Hindlimb muscle (tissue), 1 donor: ENCODE measurements around the gene TPSD1. TPM values are rescaled to one million over a fixed set of nuclear protein-coding genes. Genes with fewer than 3 reads are reported as not detected.

Source experiments
- DNase-seq: peaks from one replicate; pipeline ENCODE4 v3.0.0-alpha.2; 2013
- polyA plus RNA-seq: library from polyadenylated mRNA; unstranded; fragments of 120-200 nt; gene quantifications from one replicate; pipeline ENCODE4 v1.2.1, GENCODE V29; 2013; ENCODE audit not compliant: insufficient read length

TPSD1 gene
- polyA plus RNA-seq, 1 donor = not detected

DNA sequence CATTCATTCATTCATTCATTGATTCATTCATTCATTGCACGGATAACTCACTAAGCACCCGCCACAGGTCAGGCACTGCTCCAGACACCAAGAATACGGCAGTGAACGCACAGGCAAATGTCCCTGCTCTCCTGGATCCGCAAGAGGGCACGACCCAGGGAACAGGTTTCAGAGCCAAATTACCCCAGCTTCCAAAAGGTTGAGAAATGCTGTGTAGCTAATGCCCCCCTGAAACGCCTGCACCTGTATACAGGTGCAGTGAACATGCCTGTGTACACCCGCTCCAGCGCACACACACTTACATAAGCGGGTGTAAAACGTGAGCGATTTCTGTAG lies 44.0 kb downstream of the TPSD1 start:
- DNase-seq = no peak

DNA sequence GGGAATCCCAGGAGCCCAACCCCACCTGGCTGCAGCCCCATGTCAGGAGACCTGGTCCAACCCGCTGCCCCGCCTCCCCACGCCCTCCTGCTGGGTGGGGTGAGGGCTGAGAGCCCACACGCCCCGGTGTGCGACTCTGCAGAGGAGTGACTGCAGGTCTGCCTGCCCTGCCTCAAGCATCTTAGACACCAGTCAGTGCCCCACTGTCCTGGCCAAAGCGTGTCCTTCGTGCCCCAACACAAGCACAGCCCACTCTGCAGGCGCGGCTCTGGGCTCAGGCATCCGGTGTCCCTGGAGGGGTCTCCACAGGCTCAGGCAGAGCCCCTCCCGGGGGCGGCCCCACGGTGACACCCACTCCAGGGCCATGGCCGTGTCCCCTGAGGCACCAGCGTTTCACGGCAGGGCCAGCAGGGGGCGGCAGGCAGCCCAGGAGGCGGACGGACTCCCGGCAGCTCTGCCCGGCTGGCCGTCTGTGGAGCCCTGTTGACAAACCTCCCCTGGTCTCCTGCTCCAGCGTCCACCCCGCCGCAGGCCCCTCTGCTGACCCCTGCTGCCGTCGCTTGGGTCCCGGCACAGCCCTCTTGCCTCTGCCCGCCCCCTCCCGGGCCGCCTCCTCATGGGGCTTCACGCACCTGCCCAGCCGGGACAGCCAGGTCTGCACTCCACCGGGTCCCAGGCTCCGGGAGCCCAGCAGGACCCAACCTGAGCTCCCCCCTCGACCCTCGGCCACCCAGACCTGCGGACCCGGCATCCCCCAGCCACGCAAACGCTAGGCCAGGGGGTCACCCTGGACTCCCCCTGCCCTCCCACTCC lies 45.0 kb downstream of the TPSD1 start:
- DNase-seq = no peak

DNA sequence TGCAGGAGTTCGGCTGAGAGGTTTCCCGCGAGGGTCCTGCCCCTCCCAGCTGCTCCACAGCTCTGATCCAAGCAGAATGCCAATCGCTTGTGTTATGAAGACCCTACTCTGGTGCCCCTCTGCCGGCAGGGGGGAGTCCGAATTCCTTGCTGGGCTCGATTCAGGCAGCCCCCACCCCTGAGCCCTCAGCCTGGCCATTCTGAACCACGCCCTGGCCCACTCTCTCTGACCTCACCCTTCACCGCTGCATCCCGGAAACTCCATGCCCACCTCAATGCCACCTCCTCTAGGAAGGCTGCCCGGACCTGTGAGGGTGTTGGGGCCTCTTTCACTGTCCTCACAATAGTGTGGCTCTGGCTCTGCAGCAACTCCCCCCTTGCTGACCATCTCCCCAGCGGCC lies 45.7 kb downstream of the TPSD1 start:
- DNase-seq = no peak

DNA sequence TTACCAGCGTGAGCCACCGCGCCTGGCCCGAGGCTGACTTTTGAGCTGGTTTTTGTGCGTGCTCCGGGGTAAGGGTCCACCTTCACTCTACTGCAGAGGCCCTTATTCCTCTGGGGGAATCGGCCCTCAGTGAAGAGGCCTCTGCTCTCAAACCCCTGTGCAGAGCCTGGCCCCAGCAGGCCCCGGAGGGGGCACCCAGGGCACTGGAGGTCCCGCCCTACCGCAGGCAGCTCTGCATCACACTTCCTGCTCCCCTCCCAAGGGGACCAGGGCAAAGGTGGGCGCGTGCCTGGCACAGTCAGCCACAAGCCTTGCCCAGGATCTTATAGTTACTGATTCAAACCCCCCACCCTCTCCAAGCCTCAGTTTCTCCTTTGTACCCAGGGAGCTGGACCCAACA lies 50.0 kb downstream of the TPSD1 start:
- DNase-seq = no peak

DNA sequence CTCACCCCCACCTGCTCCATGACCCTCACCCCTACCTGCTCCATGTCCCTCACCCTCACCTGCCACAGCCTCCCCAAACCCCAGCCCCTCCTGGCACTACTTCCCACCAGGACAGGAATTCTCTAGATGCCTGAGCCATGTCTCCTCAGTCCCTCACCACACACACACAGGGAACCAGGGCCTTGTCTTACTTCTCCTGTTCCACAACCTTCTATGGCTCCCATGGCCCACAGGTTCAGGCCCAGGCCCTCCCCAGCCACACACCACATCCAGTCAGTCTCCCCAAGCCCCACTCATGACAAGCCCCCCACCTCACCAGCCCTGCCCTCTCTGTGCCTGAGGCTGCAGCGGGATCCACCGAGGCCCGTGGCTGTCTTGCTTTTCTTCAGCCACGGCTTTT lies 50.5 kb downstream of the TPSD1 start:
- no peak for DNase-seq

DNA sequence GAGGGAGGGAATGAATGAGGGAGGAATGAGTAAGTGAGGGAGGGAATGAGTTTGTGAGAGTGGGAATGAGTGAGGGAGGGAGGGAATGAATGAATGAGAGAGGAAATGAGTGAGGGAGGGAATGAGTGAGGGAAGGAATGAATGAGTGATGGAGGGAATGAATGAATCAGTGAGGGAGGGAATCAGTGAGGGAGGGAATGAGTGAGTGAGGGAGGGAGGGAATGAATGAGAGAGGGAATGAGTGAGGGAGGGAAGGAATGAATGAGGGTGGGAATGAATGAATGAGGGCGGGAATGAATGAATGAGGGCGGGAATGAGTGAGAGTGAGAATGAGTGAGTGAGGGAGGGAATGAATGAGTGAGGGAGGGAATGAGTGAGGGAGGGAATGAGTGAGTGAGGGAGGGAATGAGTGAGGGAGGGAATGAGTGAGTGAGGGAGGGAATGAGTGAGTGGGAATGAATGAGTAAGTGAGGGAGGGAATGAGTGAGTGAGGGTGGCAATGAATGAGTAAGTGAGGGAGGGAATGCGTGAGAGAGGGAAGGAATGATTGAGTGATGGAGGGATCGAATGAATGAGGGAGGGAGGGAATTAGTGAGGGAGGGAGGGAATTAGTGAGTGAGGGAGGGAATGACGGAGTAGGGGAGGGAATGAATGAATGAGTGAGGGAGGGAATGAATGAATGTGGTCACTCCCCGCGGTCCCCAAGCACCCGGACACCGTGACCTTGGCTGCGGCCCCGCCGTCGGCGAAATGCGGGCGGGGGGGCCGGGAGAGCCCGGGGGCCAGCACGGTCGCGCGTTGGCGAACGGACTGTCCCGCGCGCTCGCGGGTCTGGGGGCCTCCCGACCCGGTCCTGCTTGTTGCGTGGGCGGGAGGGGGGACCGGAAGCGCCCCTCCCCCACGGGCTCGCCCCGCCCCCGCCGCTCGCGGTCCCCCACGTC lies 52.4 kb downstream of the TPSD1 start:
- DNase-seq = no peak

Other genes with a start within 250 kb of the TPSD1 start
- gene SSTR5, start 183.3 kb upstream of the TPSD1 start, polyA plus RNA-seq = not detected
- not detected for gene C1QTNF8, start 159.8 kb upstream of the TPSD1 start, polyA plus RNA-seq
- gene CACNA1H, start 103.0 kb upstream of the TPSD1 start, polyA plus RNA-seq = 69.6 TPM
- 1.5 TPM for gene TPSG1, start 30.8 kb upstream of the TPSD1 start, polyA plus RNA-seq
- gene TPSB2, start 25.9 kb upstream of the TPSD1 start, polyA plus RNA-seq = 2.7 TPM
- gene TPSAB1, start 15.4 kb upstream of the TPSD1 start, polyA plus RNA-seq = 1.0 TPM
- gene UBE2I, start 53.6 kb downstream of the TPSD1 start, polyA plus RNA-seq = 101 TPM
- 0.72 TPM for gene BAIAP3, start 77.6 kb downstream of the TPSD1 start, polyA plus RNA-seq
- 59.2 TPM for gene TSR3, start 95.8 kb downstream of the TPSD1 start, polyA plus RNA-seq
- 40.6 TPM for gene GNPTG, start 95.9 kb downstream of the TPSD1 start, polyA plus RNA-seq
- 9.8 TPM for gene UNKL, start 158.6 kb downstream of the TPSD1 start, polyA plus RNA-seq
- gene UQCC4, start 164.7 kb downstream of the TPSD1 start, polyA plus RNA-seq = 11.9 TPM
- 0.43 TPM for gene PERCC1, start 175.0 kb downstream of the TPSD1 start, polyA plus RNA-seq
- gene CCDC154, start 188.5 kb downstream of the TPSD1 start, polyA plus RNA-seq = 2.5 TPM
- gene CLCN7, start 219.0 kb downstream of the TPSD1 start, polyA plus RNA-seq = 39.9 TPM
- gene PTX4, start 232.9 kb downstream of the TPSD1 start, polyA plus RNA-seq = 0.59 TPM
- gene TELO2, start 237.3 kb downstream of the TPSD1 start, polyA plus RNA-seq = 36.9 TPM